HG02981 (cell line): Measurements from ENCODE around the gene SLC35C1.

Source experiments
- ATAC-seq: cut with Tn5 transposase; IDR thresholded peaks from one replicate; pipeline ENCODE4 v1.9.1; 2021; ENCODE audit warnings: mild to moderate bottlenecking, moderate library complexity; ENCODE audit not compliant: unreplicated experiment

SLC35C1 gene

GRCh38 chr11:45860764-45861510 lies 56.0 kb downstream of the SLC35C1 start:
- ATAC-seq: no peak
